HG02884 (cell line): ENCODE data around the gene TTC33.
"Not testable (repeated sequence)": the region's sequence is repeated elsewhere in the genome, so short reads cannot be mapped to it uniquely, and the experiment has no call there.

Source experiments
- ATAC-seq: cut with Tn5 transposase; IDR thresholded peaks from one replicate; pipeline ENCODE4 v1.9.1; 2021; ENCODE audit warnings: mild to moderate bottlenecking, moderate library complexity; ENCODE audit not compliant: unreplicated experiment

The TTC33 gene

GRCh38 chr5:40575921-40576320 is 179.8 kb downstream of the TTC33 start:
- ATAC-seq, result no peak

GRCh38 chr5:40575411-40575810 is 180.3 kb downstream of the TTC33 start:
- no peak for ATAC-seq

- no peak for ATAC-seq
Measured at GRCh38 chr5:40572937-40573336, 182.8 kb downstream of the TTC33 start.

GRCh38 chr5:40572391-40572790 is 183.4 kb downstream of the TTC33 start:
- no peak for ATAC-seq

GRCh38 chr5:40571729-40572128 is 184.0 kb downstream of the TTC33 start:
- no peak for ATAC-seq

- peak; percentile 88 for ATAC-seq
Measured at GRCh38 chr5:40570408-40571129, 185.2 kb downstream of the TTC33 start.

- peak; percentile 42 for ATAC-seq
Measured at GRCh38 chr5:40569546-40570270, 186.1 kb downstream of the TTC33 start.

- ATAC-seq, result no peak
Measured at GRCh38 chr5:40568548-40568947, 187.2 kb downstream of the TTC33 start.

GRCh38 chr5:40563173-40563572 is 192.6 kb downstream of the TTC33 start:
- not testable (repeated sequence) for ATAC-seq

- ATAC-seq, result no peak
Measured at GRCh38 chr5:40560474-40561110, 195.2 kb downstream of the TTC33 start.

GRCh38 chr5:40559306-40559705 is 196.5 kb downstream of the TTC33 start:
- ATAC-seq, result no peak

- no peak for ATAC-seq
Measured at GRCh38 chr5:40557501-40557900, 198.3 kb downstream of the TTC33 start.

GRCh38 chr5:40556811-40557210 is 198.9 kb downstream of the TTC33 start:
- ATAC-seq, result no peak

- no peak for ATAC-seq
Measured at GRCh38 chr5:40555886-40556285, 199.9 kb downstream of the TTC33 start.

GRCh38 chr5:40554813-40555212 is 200.9 kb downstream of the TTC33 start:
- ATAC-seq, result no peak

GRCh38 chr5:40554054-40554453 is 201.7 kb downstream of the TTC33 start:
- ATAC-seq, result no peak

- ATAC-seq, result no peak
Measured at GRCh38 chr5:40552981-40553380, 202.8 kb downstream of the TTC33 start.

- ATAC-seq, result no peak
Measured at GRCh38 chr5:40551496-40552491, 204.0 kb downstream of the TTC33 start.

- ATAC-seq, result no peak
Measured at GRCh38 chr5:40550481-40550880, 205.3 kb downstream of the TTC33 start.

GRCh38 chr5:40549616-40550015 is 206.1 kb downstream of the TTC33 start:
- no peak for ATAC-seq
